Right ventricle myocardium superior (tissue), 1 donor: Measurements from ENCODE around the gene PTPN5. TPM values are rescaled to one million over a fixed set of nuclear protein-coding genes. Genes with fewer than 3 reads are reported as not detected.
"Not testable (repeated sequence)": the region's sequence is repeated elsewhere in the genome, so short reads cannot be mapped to it uniquely, and the experiment has no call there.

Experiments used
- ATAC-seq: fragments of 200-7000 bp; cut with Tn5 transposase; one replicate; pipeline ENCODE4 v1.9.1; 2020; ENCODE audit warnings: mild to moderate bottlenecking; ENCODE audit not compliant: poor library complexity
- DNase-seq: peaks from one replicate; pipeline ENCODE4 v3.0.0-alpha.2; 2020
- intact Hi-C: fragments of 100-400 bp; cut with DNase I; formaldehyde crosslinking; loops from one replicate; pipeline ENCODE4 v1.11.2; 2022
- long read RNA-seq: library from polyadenylated mRNA; unstranded; transcript quantifications from one replicate; pipeline ENCODE4 v2.0.0, GENCODE V29; 2021
- total RNA-seq: library from RNA; stranded (reverse); fragmentation: NEBNext Ultra II Directional; extraction: Animal tissue kit (Norgen Biotek cat#: 25700); gene quantifications from one replicate; pipeline ENCODE4 v1.2.1, GENCODE V29; 2021
- donor health status: DM: no; HTN: yes; CAD: no; lungs with severe emphysema.

The PTPN5 gene
- total RNA-seq, result 1.0 TPM
- long read RNA-seq, partial matches to known transcripts, result 2 of 11 reads
- long read RNA-seq, other reads (novel, unspliced or antisense), result 4 of 11 reads

DNA sequence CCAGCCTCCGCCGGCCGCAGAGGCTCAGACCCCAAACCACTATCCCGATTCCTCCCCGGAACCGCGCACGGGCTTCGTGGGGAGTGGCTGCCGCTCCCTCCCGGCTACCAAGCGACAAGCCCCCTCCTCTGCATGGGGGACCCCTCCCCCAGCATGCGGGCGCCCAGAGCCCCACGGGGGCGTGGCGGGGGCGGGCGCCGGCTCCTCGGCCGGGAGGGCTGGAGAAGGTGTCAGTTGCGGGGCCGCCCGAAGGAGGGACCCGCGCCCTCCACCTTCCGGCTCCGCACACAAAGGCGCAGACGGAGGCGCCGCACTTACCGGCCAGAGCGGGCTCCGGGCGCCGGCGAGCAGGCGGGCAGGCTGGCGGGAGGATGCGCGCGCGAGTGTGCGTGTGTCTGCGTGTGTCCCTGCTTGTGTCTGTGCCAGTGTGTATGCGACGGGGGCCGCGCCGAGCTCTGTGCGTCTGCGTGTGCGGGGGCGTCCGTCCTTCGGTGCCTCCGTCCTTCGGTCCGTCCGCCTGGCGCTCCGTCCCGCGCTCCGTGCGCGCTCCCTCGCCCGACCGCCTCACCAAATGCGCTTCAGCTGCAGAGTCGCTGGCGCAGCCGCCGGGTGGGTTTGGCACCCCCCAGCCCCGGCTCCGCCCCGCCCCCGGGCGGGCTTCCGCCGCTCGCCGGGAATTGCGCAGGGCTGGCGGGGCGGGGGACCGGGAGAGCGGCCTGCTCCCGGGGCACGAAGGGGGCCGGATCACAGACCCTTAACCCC, at the start of gene PTPN5:
TSS of gene PTPN5 (minus strand) at position 592 of the 762 bp plus-strand sequence. CDS start 19,840 bp downstream, outside the sequence.
- ATAC-seq (no peak), DNase-seq (no peak)
- intact Hi-C loops, result no loop called here

DNA sequence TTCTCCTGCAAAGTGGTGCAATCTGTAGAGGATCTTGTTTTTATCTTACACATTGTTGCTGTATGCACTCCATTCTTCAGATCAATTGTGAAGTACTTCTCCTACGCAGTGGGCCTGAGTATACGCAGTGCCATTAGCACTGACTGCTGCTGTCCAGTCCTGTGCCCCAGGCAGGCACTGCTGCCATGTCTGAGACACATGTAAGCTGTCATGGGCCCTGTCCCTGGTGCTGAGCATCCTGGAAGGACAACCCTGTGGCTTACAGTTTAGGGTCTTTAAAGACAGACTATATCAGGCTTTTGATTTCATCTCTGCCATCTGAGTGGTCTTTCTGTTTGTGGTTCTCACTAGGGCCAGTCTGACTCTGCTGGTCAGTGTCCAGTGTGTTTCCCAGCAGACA, 44.8 kb upstream of the PTPN5 start:
- DNase-seq (no peak), ATAC-seq (no peak)
- intact Hi-C loops, result no loop called here

DNA sequence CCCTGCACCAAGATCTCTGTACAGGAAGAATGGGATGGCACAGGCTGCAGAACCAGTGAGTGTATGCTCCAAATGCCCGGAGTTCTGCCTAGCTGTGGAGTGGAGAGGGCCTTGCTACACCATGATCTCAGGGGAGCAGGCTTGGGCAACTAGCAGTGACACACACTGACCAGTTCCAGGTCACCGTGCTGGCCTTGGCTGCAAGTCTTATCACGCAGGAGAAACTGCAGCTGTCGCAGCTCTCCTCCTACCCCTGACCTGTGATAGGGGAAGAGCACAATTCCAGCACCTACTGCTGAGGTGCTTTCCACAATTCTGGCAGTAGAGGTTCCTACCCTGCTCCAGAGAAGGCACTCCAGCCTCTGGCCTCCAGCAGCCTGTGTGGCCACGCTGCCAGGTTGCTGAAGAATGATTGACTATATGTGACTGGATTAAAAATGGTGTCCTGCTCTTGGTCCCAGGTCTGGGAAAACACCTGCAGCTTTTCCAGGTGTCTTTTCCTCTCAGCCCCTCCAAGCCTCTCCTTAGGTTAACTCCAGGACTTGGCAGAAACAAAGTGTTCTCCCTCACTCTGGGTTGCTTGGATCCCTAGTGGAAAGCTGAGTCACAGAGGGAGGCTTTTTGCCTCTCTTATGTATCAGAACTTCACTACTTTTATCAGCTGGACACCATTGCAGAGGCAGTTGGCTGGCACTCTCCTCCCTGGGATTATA, 43.3 kb upstream of the PTPN5 start:
- intact Hi-C loops, result no loop called here

DNA sequence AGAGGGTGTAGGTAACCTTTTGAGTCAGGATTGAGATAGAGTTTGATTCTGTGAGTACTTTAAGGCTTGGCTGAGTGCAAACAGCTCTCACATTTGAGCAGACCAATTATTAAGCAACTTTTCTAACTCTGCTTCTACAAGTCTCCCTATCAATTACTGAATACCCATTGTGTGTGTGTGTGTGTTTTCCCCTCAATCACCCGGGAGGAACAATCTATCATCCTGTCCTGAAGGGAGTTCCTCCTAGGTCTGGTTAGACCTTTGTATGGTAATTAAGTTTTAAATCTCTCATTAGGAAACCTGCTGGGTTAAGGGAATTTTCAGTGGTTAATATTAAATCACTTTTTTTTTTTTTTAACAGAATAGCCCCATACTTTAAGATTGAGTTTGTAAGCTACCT, 28.6 kb upstream of the PTPN5 start:
- ATAC-seq, intact Hi-C loops, DNase-seq: not testable (repeated sequence)

More for the DNA sequence above, 43.3 kb upstream of the PTPN5 start:
- no peak for DNase-seq
- no peak for ATAC-seq

DNA sequence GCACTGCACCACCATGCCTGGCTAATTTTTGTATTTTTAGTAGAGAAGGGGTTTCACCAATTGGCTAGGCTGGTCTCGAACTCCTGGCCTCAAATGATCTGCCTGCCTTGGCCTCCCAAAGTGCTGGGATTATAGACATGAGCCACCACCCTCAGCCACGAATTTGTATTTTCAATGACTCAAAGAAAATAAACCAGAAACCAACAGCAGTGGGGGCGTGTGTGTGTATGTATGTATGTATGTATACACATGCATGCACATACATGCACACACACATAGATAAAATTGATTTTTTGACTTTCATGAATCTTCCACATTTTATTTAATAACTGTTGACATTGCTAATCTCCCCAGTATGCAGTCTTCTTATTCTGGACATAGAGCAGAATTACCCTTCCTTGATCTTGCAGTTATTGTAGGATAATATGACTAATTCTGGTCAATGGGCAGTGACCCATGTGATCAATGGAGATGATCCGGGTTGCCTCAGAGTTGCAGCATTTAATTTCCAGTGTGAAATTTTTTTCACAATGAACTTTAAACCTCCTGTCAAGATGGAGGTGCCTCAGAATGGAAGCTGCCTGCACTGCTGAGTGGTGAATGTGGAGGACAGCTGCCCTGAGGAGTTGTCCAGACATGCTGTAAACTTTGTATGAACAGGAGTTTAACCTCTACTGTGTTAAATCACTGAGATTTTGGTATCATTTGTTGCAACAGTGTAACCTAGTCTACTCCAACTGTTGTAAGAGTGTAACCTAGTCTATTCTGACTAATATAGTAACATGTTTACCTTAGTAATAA, 12.8 kb upstream of the PTPN5 start:
- no peak for ATAC-seq
- no peak for DNase-seq
- intact Hi-C loops, result loop anchor here (10.0 kb wide), 1 partner anchor 690 kb away; no protein-coding TSS in a partner anchor

DNA sequence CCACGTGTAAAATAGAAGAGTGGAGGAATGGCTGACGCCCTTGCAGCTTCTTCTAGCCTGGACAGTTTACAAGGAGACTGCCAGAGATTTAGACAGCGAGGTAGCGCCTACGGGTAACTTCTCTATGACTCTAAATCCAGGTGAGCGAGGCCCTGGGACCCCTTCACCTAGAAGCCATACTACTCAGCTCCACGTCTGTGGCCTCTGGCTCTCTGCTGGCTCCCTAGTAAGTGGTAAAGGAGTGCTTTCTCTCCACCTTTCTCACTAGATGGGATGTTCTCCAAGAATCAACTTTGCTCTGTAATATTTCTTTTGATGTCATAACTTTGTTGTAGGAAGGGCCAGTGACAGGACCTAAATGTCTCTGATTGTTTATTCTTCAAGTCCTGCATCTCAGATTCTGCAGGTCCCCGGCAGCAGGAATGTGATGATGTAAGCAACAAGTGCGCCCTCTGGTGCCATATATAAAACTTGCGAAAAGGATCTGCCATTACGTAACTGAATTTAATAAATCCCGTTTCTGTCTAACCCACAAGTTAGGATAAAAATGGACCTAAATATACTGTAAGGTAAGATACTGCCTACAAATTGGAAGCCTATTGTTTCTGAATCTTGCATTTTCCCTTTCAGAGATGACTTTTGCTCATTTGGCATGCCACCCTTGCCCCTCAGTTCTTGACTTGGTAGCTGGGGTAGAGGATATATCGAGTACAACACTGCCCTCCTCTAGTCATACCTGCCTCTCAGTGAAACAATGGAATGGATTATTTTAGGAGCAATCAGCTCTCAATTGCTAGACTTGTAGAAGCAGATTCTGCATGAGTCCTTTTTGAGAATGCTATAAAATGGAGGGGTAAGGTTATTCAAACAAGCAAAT, 11.0 kb upstream of the PTPN5 start:
- DNase-seq, result no peak
- intact Hi-C loops, result loop anchor here (10.0 kb wide), 1 partner anchor 688 kb away; no protein-coding TSS in a partner anchor
- peak; percentile 52 for ATAC-seq

DNA sequence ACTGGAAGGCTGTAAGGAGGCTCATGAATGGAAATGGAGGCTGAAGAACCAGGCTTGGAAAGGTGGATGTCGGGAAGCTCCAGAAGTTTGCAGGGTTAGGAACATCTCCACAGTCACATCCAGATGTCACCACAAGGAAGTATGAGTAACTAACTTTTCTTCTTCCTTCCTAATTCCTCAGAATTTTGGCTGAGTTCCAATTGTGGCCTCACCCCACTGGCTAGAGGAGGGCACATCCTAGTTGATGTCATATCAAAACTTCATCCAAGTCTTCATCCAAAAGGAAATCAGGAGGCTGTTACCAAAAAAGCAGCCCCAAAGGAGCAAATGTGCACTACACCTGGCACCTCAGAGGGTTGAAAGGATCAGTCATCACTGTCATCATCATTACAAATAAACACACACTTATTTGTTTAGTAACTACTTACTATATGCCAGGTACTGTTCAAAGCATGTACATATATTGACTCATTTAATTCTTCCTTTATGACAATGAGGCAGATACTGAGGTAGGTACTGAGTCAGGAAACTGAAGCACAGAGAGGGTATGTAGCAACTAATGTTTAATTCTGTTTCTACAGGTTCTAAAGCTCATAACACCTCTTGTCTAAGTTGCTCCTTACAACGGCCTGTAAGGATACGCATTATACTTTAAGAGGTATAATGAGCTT, 7.3 kb upstream of the PTPN5 start:
- ATAC-seq (no peak), DNase-seq (no peak)
- intact Hi-C loops, result no loop called here

DNA sequence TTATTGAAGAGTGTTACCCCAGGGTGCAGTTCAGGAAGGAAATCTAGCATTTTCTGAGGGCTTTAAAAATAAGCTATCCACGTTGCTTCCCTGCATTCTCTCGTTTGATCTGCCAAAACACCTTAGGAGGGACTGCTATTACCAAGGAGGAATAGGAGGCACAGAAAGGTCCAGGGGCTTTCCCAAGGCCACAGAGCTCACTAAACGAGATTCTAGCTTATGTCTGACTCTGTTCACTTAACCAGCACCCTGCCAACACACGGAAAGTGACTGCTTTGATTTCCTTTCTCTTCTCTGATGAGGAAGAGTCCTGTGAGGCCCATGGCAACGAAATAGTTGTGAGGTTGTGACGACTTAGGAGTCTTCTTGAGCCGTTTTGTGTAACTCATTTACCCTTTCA, 3.4 kb upstream of the PTPN5 start:
- no peak for ATAC-seq
- intact Hi-C loops, result no loop called here
- no peak for DNase-seq

DNA sequence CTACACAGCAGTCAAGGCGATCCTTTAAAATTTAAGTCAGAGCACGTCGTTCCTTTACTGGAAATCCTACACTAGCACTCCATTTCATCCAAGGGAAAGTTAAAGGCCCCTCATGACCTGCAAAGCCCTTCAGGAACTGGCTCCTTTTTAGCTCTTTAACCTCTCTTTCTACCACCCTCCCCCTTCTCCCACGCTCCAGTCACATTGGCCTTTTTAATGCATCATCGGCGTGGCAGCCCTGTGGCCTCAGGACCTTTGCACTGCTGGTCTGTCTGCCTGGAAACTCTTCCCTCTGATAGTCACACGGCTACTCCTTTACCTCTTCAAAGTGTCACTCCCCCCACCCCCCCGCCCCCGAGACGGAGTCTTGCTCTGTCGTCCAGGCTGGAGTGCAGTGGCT, 1.2 kb upstream of the PTPN5 start:
- intact Hi-C loops, result no loop called here
- ATAC-seq (no peak), DNase-seq (no peak)

DNA sequence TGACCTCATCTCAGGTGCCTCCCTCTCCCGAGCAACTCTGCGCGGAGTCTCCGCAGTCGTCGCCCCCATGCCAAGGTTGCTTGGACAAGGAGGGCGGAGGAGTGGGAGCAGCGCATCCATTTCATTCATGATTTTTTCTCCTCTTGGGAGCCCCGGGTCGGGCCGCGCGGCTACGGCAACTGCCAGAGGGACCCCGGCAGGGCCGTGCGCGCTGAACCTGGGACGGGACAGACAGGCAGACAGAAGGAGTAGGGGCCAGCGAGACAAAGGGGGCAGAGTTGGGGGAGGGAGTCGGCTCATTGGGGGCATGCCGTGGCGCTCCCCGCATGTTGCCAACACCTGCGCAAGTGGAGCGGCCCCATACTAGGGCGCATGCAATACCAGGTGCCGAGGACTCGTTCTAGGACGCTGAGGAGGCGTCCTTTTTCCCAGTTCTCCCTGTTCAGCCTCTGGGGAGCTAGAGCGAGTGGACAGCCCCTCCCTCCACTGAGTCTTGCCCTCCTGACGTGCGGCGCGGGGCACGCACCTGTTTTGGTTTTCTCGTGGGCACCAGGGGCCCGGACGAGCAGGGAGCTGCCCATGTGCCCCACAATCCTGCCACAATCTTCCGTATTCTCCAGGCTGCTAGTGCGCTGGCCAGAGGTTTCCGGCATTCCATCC, 501 bp upstream of the PTPN5 start:
- DNase-seq (no peak), ATAC-seq (no peak)
- intact Hi-C loops, result no loop called here

DNA sequence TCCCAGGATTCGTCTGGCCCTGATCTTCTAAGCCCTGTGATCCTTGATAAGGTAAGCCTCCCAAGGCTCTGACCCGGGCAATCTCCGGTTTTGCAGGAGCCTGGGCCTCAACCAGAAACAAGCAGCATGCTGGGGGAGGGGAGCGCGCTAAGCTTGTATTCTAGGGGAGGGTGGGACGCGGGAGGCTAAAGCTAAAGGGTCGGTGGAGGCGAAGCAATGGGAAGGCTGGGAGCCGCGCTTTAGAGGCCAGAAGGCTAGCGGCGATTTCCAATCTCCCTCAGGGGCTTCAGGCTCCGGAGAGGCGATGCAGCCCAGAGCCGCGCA, 753 bp downstream of the PTPN5 start:
- intact Hi-C loops, result no loop called here
- DNase-seq (no peak), ATAC-seq (no peak)

DNA sequence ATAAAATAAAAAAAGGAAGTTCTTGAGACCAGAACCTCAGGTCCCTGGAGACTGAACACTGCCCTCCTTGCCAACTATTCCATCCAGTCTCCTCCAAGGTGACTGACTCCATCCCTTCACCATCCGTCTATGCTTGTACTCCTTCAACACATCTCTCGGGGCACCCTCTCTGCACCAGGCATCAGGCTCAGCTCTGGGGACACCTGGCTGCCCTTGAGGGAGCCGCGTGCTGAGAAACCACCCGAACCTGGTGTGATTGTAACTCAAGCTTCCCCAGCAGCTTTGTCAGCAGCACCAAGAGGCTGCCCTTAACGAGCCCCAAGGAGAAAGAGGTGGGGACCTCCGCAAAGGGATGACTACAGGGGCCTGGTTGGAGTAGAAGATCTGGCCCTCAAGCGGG, 1.7 kb downstream of the PTPN5 start:
- DNase-seq (no peak), ATAC-seq (no peak)
- intact Hi-C loops, result no loop called here

DNA sequence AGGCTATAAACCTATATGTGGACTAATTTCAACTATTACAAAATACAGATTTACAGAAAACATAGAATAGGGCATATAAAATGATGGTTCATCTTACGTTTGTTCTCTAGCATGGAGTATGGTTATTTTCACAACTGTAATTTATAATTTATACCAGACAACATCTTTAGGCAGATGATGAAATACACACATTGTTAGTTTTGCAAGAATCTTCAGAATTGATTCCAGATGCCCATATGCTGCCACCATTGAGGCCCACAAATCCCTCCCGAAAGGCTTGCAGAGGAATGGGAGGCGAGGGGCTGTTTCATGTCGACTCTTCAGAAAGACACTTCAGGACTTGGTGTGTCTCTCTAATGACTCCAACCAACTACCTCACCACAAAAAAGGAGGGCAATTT, 6.2 kb downstream of the PTPN5 start:
- ATAC-seq, result no peak
- intact Hi-C loops, result no loop called here
- DNase-seq, result no peak

DNA sequence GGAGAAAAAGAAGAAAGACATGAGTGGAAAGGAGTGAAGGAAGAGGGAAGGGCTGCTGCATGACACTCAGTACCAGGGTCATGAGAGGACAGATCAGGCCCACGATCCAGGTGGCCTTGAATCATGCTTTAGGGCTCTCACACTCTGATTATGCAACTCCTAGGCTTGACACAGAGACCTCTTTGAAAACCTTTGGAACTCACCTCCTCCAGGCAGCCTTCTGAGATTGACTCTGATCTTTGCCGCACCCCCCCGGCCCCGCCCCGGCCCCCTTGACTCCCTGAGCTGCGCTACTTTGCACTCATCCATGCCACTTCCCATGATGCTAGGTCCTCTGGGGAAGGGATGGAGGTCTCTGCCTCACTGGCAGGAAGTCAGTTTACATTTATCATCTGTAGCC, 10.7 kb downstream of the PTPN5 start:
- no peak for DNase-seq
- ATAC-seq, result no peak
- intact Hi-C loops, result no loop called here

DNA sequence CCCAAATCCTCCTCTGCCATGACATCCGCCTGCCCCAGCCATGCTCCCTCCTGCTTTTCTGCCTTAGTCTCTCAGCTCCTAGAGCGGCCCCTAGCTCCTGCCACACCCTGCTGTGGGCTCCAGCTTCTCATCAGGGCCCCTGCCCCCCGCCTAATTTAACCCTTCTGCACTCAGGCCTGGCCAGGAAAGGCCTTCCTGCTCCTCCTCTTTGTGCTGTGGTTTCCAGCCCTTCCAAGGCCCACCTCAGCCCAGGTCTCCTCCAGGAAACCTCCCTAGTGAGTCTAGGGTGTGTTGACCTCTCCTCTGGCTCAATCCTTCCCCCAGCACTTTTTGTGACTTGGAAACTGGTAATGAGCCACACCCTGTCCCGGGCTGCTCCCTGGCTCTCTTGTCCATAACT, 11.3 kb downstream of the PTPN5 start:
- ATAC-seq (no peak), DNase-seq (no peak)
- intact Hi-C loops, result no loop called here

DNA sequence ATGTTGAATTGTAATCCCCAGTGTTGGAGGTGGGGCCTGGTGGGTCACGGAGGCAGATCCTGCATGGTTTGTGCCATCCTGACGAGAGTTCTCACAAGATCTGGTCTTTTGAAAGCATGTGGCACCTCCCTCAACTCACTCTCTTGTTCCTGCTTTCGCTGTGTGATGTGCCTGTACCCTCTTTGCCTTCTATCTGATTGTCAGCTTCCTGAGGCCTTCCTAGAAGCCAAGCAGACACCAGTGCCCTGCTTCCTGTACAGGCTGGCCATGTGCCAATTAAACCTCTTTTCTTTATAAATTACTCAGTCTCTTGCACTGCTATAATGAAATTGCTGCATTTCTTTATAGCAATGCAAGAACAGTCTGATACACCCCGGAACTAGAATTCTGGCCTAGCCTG, 13.1 kb downstream of the PTPN5 start:
- intact Hi-C loops, result no loop called here
- no peak for ATAC-seq
- no peak for DNase-seq

DNA sequence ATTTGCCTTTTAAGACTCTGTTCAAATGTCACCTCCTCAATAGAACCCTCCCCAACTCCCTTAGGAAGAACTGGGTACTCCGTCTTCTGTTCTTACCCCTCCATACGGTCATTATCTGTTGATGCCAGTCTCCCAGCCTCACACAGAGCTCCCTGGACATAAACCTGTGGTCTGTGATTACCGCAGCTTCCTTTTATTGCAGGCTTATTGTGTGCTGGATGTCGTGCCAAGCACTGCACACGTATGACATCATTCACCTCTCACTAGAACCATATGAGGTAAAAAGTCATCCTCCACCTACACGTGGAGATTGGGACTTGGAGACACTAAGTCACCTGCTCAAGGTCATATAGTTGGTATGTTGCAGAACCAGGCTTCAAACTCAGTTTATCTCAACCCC, 15.3 kb downstream of the PTPN5 start:
- ATAC-seq, result no peak
- intact Hi-C loops, result no loop called here

More for the DNA sequence above, 15.3 kb downstream of the PTPN5 start:
- DNase-seq, result no peak
